IMR-90 (cell line): Measurements from ENCODE around the gene TAF1B.

Source experiments
- CTCF ChIP-seq: conservative IDR thresholded peaks from 2 replicates; pipeline ENCODE4 v1.5.1; 2012; ENCODE audit warnings: mild to moderate bottlenecking, low read depth, low read length, improper control_type of control experiment
- ELK1 ChIP-seq: fragments of 150-350 bp; IDR thresholded peaks from 2 replicates; pipeline ENCODE4 v1.6.1; 2016; ENCODE audit warnings: low read depth, mild to moderate bottlenecking, low read length, moderate library complexity, borderline replicate concordance
- MXI1 ChIP-seq: IDR thresholded peaks from 2 replicates; pipeline ENCODE4 v1.6.1; 2012; ENCODE audit warnings: low read depth, mild to moderate bottlenecking, low read length, moderate library complexity, borderline replicate concordance
- POLR2A ChIP-seq: IDR thresholded peaks from 2 replicates; pipeline ENCODE4 v1.6.1; 2012; ENCODE audit warnings: mild to moderate bottlenecking, low read depth, low read length
- RAD21 ChIP-seq: IDR thresholded peaks from 2 replicates; pipeline ENCODE4 v1.6.1; 2012; ENCODE audit warnings: low read length, improper control_type of control experiment
- RFX5 ChIP-seq: IDR thresholded peaks from 2 replicates; pipeline ENCODE4 v1.8.0; 2012; ENCODE audit warnings: low read depth, mild to moderate bottlenecking, low read length, moderate library complexity
- SMC3 ChIP-seq: fragments of 150-350 bp; IDR thresholded peaks from 2 replicates; pipeline ENCODE4 v1.6.1; 2016; ENCODE audit warnings: low read depth, mild to moderate bottlenecking, antibody characterized with exemption, low read length, moderate library complexity
- USF2 ChIP-seq: fragments of 150-350 bp; IDR thresholded peaks from 2 replicates; pipeline ENCODE4 v1.6.1; 2017; ENCODE audit warnings: mild to moderate bottlenecking, antibody characterized with exemption, low read length, low read depth

GRCh38 chr2:9907402-9907801, 64.1 kb downstream of the TAF1B start:
- TF ChIP-seq ELK1 (no peak), CTCF (no peak), POLR2A (no peak), SMC3 (no peak), MXI1 (no peak), RAD21 (no peak), RFX5 (no peak), USF2 (no peak)
